ENCODE measurements around the gene ITIH5.

Gene ITIH5

DNA sequence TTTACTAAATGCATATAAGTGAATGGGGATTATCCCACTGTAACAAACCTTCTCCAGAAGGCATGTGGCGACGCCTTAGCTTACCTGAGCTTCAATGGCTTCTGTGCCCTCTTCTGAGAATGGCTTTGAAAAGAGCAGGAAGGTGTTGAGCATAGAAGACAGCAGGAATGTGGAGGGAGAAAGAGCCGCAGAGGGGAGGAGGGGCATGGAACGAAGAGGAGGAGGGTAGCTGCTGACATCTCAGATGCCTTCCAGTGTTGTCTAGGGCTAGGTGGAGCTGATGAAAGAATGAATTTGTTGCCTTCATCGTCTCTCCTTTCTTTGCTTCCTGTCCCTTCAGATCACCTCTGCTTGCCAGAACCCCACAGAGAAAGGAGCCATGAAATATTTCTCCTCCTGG is 86.2 kb downstream of the ITIH5 start:
- no peak for DNase-seq

DNA sequence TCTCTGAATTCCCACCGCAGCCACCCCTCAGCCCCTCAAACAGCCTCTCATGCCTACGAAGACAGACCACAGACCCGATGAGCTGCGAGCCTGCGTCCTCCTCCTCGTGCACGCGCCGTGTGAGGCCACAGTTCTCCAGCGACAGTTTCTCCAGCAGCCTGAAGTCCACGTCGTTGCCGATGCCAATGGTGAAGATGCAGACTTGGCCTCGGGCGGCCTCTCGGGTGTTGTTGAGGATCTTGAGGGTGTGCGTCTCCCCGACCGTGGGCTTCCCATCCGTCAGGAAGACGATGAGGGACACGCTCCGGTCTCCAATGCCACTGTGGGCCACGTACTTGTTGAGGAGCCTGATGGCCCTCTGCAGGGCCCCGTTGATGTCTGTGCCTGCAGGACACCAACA is 87.1 kb downstream of the ITIH5 start:
- no peak for DNase-seq

DNA sequence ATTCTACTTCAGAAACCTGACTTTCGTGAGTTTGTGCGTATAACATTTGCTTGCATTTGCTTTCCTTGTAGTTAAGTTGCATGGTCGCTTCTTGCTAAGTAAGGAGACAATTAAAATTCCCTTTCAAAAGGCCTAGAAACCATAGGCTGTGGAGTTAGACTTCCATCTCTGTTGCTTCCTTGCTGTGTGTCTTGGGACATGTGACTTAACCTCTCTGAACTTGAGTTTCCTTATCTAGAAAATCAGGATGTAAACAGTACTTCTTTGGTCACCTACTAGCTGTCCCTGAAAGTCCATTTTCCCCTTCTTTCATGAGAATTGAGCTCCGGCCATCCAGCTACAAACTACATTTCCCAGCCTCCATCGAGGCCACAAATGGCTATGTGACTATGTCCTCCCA is 89.2 kb downstream of the ITIH5 start:
- no peak for DNase-seq

DNA sequence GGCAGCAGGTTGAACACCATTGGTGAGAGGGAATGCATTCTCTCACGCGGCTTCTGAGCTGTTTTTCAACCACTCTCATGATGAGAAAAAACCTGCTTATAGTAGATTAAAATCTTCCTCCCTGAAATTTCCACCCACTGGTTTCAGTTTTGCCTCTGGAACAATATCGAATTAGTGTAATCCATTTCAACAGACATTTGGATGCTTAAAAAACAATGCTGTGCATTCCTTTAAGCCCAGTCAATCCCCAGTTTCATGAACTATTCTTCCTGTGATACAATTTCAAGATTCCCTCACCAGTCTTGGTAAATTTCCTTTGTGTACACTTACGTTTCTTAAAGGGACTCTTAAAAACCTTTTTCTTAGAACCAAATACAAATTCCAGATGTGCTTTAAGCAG is 89.6 kb downstream of the ITIH5 start:
- DNase-seq, result no peak

DNA sequence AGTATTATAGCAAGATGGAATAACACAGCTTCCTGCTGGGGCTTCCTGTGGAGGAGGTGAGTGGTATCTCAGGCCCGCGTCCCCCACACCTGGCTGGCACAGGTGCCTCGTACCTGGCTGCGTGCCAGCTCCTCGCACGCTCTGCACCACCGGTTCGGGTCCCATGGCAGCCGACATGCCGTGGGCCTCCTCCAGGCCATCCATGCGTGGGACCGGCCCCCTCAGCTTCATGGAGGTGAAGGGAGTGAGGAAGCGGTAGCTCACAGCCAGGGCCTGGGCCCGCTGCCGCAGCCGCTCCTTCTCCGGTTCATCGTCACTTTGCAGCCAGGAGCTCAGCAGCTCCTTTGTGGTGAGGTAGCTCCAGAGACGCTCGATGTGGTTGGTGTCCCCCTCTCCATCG is 90.4 kb downstream of the ITIH5 start:
- DNase-seq, result no peak

DNA sequence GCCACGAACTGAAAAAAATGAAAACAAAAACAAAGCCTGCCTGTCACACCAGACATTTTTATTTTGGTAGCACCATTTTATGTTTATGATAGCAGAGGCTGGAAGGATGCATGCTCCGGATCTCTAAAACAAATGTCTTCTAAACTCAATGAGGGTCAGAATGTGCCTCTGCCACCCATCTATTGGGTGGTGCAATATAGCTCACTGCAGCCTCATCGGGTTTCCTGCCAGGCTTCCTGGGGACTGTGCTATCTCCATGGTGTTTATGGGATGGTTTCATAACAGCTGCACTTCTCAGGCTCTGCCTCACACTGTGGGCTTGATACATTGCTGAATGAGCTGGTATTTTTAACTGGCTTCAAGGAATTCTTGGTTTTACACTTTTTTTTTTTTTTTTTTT is 94.4 kb downstream of the ITIH5 start:
- no peak for DNase-seq

DNA sequence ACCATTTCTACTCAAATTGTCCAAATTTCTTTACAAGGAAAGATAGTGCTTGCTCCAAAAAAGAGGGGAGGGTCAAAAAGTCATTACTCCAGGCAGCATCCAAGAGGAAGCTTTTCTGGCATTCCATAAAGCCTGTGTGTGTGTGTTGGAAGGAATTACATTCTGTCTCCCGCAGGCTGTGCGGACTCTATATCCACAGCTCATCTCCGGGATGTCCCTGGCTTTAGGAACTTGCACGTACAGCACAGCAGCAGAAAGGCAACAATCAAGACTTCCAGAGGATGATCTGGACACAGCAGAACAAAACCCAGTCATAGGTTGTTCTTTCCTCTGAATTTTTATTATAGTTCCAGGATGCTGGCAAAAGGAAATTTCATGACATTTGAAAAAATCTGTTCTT is 94.8 kb downstream of the ITIH5 start:
- DNase-seq, result no peak

DNA sequence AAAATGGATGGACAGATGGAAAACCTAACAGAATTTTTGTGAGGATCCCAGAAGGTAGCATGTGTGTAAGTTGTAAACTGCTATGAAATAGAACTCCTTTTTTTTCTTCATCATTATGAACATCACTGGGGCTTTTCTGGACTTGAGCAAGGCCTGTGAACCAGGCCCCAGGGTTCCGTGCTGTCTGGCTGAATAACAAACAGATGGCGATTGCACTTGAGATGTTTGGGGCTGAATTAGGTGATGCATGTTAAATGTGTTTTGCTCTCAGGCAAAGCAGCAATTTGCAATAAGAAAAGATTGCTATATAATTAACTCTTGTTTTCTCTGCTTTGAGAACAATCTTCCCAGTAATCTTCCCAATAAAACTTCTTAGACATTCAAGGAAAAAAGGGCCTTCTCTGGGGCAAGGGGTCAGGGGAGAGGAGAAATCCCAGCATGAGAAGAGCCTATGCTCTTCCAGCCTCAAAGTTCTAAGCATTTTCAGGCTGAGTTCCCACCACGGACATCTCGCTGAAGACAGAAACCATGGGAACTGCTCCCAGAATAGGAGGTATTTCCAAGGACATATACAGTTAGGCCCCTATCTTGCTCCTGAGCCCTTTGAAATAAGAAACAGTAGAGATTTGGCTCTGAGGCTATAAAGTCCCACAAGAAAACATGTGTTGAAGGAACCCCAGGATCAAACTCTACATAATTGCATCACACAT is 98.7 kb downstream of the ITIH5 start:
- no peak for DNase-seq

DNA sequence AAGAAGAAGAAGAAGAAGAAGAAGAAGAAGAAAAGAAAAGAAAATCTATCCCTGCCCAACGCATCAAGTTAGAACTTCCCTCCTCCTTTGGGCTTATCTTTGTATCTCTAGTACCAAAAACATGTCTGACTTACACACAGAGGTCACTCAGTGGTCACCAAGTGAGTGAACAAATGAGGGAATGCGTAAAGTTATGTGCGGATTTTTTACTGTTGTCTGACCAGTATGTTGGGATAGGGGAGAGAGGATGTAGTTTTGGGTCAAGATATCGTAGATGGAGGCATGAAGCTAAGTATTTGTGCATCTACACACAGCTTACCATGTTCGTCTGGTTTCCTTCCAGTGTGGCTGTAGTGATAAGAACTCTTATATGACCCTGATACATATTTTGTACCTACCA is 99.9 kb downstream of the ITIH5 start:
- no peak for DNase-seq

DNA sequence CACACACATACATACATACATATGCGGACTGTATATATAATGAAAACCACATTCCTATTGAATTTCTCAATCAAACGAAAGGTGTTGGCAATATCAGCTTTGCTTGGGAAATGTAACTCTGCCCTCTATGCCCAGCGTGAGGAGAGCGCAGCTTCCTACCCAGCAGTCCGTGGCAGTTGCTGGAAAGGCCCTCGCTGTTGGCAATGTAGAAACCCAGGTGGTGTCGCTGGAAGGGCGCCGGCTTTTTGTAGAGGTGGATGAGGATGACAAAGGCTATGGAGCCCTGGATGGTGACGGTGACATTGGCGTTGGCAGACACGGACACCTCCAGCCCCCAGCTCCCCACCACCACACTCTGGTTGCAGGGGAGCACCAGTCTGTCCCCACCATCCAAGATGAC is 100.9 kb downstream of the ITIH5 start:
- no peak for DNase-seq

DNA sequence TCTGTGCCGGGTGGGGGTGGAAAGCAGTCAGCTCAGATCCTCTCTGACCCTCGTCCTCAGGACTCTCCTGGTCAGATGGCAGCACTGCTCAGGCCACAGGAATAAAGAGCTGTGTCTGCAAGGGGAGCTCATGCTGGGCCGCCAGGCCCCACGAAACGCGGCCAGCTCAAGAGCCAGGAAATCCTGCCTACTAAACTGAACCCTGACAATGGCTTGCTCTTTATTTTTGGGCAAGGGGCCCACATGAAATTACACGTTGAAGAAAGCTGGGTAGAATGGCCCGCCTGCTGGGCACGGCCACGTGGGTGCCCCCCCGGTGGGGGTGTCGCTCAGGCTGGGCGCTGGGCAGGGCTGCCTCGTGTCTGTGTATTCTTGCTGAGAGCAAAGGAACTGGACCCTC is 103.0 kb downstream of the ITIH5 start:
- peak in 1 of 2 donors; percentile 35 for DNase-seq

DNA sequence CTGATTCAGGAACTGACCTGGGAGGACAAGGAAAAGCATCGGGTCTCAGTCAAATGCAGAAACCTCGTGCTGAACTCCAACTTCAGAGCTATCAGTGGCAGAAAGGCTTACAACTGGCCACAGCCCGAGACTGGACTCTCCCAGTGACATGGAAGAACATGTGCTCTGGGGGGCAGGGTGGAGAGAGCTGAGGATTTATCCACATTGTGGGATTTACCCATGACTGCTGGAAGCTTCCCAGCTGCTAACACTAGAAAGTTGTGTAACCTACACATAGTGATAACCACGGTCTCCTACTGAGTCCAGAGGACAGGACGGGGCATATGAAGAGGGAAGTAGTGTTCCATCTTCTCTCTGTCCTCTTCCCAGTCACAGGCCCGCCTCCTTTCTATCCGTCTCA is 103.4 kb downstream of the ITIH5 start:
- no peak for DNase-seq

DNA sequence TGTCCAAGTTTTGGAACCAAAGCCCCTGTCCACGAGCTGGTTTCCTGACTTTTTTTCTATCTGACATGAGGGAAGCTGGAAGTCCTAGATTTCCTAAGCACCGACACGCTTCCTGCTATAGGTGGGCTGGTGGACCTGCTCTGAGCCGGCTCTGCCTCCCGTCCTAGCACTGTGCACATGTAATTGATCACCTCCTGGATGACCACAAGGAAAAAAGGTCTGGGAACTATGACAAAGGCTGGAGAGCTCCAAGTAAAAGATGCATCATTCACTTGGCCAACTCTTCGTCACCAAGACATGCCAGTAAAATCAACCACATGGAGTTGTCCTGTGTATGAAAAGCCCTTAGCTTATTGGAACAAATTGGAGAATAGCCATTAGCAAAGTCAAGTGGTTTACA is 104.8 kb downstream of the ITIH5 start:
- DNase-seq, result no peak

DNA sequence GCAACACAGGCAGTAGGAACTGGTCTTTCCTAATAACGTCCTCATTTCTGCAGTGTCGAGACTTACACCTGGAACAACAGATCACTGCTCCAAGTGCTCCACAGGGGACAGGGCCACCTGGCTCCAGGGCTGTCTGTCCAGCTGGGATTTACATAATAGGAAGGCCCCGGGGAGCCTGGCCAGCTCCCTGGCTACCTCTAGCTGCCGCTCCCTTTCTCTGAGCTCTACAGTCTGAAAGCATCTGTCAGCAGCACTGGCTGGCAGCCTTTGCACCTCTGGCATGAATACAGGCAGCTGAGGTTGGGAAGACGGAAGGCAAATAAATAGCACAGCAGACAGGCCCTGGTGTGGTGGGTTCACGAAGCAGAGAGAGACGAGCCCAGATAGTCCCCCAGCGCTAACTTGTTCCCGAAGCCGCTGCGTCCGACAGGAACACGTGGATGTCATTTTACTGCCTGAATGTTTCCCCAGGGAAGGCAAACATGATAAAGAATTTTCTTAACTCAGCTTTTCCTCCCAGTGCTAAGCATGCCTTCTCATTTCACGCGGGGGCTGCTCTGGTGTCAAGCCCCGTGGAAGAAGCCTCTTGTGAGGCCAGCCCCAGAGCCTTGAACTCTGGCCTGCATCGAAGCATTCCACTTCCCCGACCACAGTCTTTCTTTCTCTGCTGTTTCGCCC is 105.4 kb downstream of the ITIH5 start:
- peak in 1 of 2 donors; percentile 15 for DNase-seq

DNA sequence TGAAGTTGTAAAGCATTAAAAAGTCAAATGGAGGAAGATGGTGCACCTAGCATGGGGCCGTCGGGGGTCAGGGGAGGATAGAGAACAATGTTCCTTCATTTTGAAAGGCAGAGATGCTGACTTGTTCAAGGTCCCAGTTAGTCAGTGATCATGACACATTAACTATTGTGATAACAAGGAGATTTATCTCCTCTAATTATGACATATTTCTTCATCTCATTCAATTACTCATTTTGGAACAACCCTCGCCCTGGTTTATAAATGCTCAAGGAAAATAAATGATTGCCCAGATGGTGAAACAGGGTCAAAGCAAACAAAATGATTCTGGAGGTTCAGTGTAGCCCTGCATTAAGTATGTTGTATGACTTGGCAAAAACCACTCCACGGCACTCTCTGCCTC is 106.2 kb downstream of the ITIH5 start:
- DNase-seq, result no peak

DNA sequence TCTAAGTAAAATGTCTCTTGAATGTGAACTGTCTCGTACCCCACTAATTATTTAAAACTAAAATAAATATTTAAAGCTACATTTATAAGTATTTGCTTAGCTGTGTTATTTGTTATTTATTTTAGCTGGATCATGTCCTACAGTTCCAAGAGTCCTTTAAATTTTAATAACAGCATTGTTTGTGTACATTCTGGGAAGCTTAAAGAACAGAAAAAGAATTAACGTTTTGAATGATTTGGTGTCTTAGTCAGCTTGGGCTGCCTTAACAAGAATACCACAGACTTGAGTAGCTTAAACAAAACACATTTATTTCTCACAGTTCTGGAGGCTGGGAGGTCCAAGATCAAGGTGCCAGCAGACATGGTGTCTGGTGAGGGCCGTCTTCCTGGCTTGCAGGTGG is 107.4 kb downstream of the ITIH5 start:
- no peak for DNase-seq

DNA sequence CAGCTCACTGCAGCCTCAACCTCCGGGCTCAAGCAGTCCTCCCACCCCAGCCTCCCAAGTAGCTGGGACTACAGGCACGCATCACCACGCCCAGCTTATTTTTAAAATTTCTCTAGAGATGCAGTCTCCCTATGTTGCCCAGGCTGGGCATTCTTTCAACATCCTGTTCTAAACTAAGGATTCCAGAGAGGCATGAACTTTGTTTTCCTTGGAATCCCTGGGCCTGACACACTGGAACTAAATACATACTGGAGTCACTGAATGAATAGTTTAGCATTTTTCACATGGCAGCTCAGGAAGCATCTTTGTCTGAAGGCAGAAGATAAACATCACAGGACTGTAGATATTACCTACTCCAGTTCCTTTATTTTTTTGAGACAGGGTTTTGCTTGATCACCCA is 108.7 kb downstream of the ITIH5 start:
- DNase-seq, result no peak

DNA sequence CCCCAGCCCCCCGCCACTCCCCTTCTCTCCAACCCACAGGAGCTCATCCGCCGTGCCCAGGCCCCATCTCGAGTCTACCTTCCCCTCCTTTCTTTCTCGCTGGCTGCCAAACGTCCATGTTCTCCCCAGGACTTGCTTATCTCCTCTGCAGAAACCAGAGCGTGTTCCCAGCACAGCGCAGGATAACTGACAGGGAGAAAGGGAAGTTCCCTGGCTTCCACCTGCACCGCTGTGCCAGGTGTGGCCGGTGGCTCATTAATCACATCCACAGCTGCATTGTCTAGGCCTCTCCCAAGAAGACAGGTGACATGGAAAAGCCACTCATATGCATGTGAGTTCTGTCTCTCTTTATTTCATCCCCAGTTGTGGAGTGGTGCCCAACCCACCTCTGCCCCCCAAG is 113.2 kb downstream of the ITIH5 start:
- DNase-seq, result no peak

DNA sequence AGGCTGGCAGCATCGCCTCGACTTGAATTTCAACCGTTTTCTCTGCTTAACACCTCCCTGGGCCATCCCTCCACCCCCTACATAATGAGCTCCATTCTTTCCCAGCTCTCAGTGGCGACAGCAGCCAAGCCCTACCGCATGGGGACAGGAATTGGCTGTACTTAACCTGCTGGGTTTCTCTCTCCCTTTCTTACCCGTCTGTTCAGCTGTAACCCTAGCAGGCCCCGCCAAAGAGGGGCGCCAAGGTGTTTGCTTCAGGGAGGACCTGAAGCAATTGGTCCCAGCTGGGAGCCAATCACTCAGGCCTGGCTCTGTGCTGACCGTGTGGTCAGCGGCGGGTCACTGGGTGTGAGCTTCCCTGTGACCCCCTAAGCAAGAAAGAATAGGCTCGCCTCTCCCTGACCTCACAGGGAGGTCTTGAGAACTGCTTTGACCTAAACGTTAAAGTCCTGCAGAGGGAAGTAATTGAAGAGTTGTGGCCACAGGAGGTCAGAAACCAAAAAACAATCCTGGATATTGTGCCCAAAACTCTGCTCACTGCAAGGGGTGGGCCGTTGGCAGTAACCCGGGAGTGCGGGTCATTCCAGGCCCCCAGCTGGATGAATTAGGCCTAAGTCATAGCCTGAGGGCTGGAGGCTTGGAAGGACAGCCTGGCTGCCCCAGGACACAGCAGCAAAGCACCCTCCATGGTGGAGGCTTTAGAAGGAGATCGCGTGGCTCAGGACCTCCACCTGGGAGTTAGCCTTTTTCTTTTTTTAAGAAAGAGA is 114.6 kb downstream of the ITIH5 start:
- peak in 1 of 2 donors; percentile 23 for DNase-seq

DNA sequence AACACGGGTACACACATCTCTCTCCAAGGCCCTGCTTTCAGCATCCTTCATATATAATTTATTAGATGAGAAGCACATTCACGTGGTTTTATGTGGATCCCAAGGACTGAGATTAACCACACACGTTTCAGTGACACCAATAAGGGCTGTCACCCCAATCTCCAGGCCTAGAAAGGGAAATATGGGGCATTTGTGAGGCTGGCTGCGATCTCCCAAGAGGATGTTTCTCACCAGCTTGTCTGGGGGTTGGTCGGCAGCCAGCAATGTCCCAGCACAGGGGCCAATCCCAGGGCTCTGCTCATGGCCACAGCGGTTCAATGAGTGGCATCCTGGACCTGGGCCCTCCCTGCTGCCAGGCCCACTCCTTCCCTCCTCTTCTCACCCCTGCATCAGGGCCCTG is 115.5 kb downstream of the ITIH5 start:
- DNase-seq, result peak in 1 of 2 donors; percentile 23

DNA sequence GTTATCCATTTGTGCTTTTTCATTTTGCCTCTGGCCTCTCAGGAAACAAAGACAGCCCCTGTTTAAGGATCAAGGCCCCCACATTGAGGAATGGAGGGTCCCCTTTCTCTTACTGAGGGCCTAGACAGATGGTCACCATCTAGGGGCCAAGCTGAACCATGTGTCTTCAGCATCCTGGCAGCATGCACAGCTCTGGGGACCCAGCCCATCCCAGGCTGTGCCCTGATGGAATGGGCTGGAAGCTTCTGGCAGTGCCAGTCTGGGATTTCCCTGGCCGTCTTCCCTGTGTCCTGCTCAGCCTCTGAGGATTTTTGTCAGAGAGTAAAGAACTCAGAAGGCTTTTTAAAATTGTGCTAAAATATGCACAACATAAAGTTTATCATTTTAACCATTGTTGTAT is 116.8 kb downstream of the ITIH5 start:
- DNase-seq, result peak in 1 of 2 donors; percentile 30

DNA sequence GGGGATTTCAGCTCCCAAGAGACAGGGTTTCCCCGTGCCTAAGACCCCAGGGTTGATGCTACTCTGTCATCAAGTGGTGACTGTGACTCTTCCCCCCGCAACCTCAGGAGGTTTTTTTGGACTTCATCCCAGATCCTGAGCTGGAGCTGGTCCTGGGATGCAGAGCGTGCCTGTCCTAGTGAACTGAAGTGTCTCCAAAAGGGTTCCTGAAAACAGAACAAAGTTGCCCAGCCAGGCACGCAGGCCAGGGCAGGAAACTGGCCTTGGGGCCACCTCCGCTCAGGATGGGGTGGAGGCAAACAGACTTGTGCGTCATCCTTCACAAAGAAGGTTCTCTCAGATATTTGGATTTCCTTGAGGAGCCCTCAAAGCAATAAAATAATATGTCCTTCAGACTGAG is 118.9 kb downstream of the ITIH5 start:
- DNase-seq, result no peak

DNA sequence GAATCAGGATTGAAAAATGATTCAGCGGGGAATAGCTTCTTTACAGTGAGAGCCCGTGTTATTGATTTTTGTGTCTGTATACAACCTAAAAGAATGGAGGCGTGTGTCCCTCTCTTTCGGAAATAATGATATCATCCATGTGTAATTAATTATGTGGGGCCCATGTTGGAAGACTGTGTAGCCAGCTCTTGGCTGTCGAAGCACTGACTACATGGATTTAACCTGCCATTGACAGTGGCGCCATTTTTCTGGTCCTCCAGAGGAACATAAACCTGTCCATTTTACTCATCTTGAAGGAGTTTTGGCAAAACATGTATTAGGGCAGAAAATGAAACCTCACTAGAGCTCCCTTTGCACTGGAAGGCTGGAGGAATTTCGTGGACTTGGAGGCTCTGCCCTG is 119.6 kb downstream of the ITIH5 start:
- DNase-seq, result no peak

DNA sequence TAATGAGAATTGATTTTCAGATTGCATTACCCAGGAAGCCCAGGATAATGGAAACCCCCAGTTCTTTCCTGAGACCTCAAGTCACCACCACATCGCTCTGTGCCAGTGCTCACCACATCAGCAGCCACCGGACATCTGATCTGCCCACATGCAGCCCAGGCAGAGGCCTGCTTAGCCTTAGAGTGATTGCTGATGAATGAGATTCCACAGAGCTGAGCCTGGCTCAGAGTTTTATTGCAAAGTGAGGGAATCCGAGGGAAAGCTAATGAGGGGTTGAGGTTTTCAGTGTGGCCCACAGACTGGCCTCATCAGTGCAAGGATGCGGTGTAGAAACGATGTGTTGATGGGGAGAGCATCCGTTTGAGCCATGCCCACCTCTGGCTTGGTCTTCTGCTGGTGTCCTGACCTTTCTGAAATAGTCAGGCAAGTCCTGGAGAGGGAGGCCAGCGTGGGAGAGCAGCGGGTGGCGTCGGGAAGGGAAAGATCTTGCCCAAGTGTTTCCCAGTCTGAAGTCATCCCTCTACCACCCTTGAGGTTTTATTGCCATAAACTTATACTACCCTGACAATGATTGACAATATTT is 120.3 kb downstream of the ITIH5 start:
- no peak for DNase-seq
